ENCODE data around the gene AKAP3. TPM values are rescaled to one million over a fixed set of nuclear protein-coding genes. Genes with fewer than 3 reads are reported as not detected.
A peak's percentile ranks its signal among the peaks of the same experiment; 100 is the strongest.

The AKAP3 gene
- total RNA-seq, 4 donors from 2014 or later: 1.6 to 1.8 TPM; not detected in 2

DNA sequence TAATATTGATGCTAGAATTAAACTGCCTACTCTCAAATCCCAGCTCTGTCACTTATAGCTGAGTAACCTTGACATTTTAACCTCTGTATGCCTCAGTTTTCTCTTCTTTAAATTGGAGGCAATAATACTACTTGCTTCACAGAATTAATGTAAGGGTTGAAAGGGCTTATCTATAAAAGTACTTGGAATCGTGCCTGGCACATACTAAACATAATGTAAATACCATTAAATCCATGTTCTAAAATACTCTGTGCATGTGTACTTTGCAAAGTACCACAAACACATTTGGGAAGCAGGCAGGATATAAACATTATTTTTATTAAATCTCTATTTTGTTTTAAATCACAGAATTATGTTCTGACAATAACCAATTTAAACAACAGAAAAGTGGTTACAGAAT, 44.9 kb downstream of the AKAP3 start:
- Histone ChIP-seq H3K27ac (no peak overlapping the region), H3K36me3 (no peaks in the 10 kb centered on the region), H3K9me3 (no peaks in the 10 kb centered on the region), H3K4me3 (no peak overlapping the region), H3K27me3 (peaks cover 2% of the 10 kb centered on the region), H3K4me1 (peaks cover 0 to 18% (median 2%) of the 10 kb centered on the region in 4 donors)
- DNase-seq: no peak
- TF ChIP-seq POLR2AphosphoS5 (IDR thresholded peaks at IDR 0.05): no peak
- TF ChIP-seq POLR2A (IDR thresholded peaks at IDR 0.05): no peak
- no peak for TF ChIP-seq EP300 (IDR thresholded peaks at IDR 0.05; ENCODE audit: low read depth)
- TF ChIP-seq, protein P1, sequence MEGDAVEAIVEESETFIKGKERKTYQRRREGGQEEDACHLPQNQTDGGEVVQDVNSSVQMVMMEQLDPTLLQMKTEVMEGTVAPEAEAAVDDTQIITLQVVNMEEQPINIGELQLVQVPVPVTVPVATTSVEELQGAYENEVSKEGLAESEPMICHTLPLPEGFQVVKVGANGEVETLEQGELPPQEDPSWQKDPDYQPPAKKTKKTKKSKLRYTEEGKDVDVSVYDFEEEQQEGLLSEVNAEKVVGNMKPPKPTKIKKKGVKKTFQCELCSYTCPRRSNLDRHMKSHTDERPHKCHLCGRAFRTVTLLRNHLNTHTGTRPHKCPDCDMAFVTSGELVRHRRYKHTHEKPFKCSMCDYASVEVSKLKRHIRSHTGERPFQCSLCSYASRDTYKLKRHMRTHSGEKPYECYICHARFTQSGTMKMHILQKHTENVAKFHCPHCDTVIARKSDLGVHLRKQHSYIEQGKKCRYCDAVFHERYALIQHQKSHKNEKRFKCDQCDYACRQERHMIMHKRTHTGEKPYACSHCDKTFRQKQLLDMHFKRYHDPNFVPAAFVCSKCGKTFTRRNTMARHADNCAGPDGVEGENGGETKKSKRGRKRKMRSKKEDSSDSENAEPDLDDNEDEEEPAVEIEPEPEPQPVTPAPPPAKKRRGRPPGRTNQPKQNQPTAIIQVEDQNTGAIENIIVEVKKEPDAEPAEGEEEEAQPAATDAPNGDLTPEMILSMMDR (IDR thresholded peaks at IDR 0.05): no peak
- intact Hi-C loops (cut with DNase I; ENCODE audit: low total_unique reads): no loop called here
- in situ Hi-C loops (cut with MboI; ENCODE audit: low pct_ligation_motif_present in 1 of 4, low pct_unique_long_range_greater_than_20kb in 1 of 4, low sequenced_read_pairs in 3 of 4): no loop called here
- WGBS, 2 donors (ENCODE audit: low coverage in 1 of 2): 8 to 17% methylated on average over 1 of the region's 1 CpG

DNA sequence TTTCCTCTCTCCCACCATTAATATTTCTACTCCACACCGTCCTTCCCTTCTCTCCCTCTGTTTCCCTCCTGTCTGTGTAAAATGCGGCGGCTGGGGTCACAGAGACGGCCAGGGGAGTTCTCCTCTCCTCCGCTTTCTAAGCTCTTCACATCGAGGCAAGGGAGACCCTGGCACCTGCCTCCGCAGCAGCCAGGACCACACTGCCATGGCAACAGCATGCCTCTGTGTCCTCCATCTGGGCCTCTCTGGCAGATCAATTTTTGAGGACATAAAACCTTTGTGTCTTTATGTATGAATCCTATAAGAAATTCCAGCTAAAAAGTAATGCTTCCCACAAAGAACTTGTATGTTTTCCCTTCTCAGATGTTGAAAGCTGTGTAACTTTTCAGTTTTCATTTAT, 45.4 kb downstream of the AKAP3 start:
- Histone ChIP-seq H3K4me1 (peaks cover 0 to 18% (median 2%) of the 10 kb centered on the region in 4 donors), H3K27ac (no peak overlapping the region), H3K27me3 (peaks cover 2% of the 10 kb centered on the region), H3K9me3 (no peaks in the 10 kb centered on the region), H3K36me3 (no peaks in the 10 kb centered on the region), H3K4me3 (no peak overlapping the region)
- no peak for TF ChIP-seq POLR2AphosphoS5 (IDR thresholded peaks at IDR 0.05)
- no peak for TF ChIP-seq EP300 (IDR thresholded peaks at IDR 0.05; ENCODE audit: low read depth)
- TF ChIP-seq, protein P1 (IDR thresholded peaks at IDR 0.05): no peak
- TF ChIP-seq POLR2A (IDR thresholded peaks at IDR 0.05): no peak
- no peak for DNase-seq
- in situ Hi-C loops (cut with MboI; ENCODE audit: low pct_ligation_motif_present in 1 of 4, low pct_unique_long_range_greater_than_20kb in 1 of 4, low sequenced_read_pairs in 3 of 4): no loop called here
- 74 to 75% methylated on average over 7 of the region's 7 CpGs for WGBS, 2 donors (ENCODE audit: low coverage in 1 of 2)
- intact Hi-C loops (cut with DNase I; ENCODE audit: low total_unique reads): no loop called here

DNA sequence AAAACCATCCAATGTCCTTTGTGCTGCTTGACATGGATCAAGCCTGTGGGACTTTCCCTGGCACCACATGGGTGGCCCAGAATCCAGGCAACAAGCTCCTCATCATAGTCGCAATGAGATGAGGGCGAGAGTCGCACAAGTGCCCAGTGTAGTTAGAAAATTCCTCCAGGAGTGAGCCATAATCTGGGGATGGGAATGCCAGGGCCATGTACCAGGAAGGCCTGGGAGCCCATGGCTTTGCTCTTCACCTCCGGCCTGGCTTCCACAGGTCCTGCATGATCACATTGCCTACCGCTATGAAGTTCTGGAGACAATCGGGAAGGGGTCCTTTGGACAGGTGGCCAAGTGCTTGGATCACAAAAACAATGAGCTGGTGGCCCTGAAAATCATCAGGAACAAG, 53.0 kb downstream of the AKAP3 start:
- in situ Hi-C loops (cut with MboI; ENCODE audit: low pct_ligation_motif_present in 1 of 4, low pct_unique_long_range_greater_than_20kb in 1 of 4, low sequenced_read_pairs in 3 of 4) (loop anchor here in 3 of 4 donors (25.0 kb wide), 1 partner anchor 166 kb away; no protein-coding TSS in a partner anchor), intact Hi-C loops (cut with DNase I; ENCODE audit: low total_unique reads) (no loop called here)
- DNase-seq: no peak
- no peaks in the 10 kb centered on the region for H3K9me3 ChIP-seq
- no peak overlapping the region for H3K4me3 ChIP-seq
- peaks cover 0 to 3% (median 0%) of the 10 kb centered on the region in 4 donors for H3K4me1 ChIP-seq
- 100% methylated on average over 6 of the region's 6 CpGs; no CpG with 5 or more reads in 1 of the 2 donors for WGBS, 2 donors (ENCODE audit: low coverage in 1 of 2)
- TF ChIP-seq POLR2AphosphoS5 (IDR thresholded peaks at IDR 0.05): no peak
- TF ChIP-seq, protein P1 (IDR thresholded peaks at IDR 0.05): no peak
- no peak for TF ChIP-seq POLR2A (IDR thresholded peaks at IDR 0.05)
- no peak for TF ChIP-seq EP300 (IDR thresholded peaks at IDR 0.05; ENCODE audit: low read depth)
- H3K36me3 ChIP-seq: no peaks in the 10 kb centered on the region
- H3K27ac ChIP-seq: no peak overlapping the region
- no peaks in the 10 kb centered on the region for H3K27me3 ChIP-seq

DNA sequence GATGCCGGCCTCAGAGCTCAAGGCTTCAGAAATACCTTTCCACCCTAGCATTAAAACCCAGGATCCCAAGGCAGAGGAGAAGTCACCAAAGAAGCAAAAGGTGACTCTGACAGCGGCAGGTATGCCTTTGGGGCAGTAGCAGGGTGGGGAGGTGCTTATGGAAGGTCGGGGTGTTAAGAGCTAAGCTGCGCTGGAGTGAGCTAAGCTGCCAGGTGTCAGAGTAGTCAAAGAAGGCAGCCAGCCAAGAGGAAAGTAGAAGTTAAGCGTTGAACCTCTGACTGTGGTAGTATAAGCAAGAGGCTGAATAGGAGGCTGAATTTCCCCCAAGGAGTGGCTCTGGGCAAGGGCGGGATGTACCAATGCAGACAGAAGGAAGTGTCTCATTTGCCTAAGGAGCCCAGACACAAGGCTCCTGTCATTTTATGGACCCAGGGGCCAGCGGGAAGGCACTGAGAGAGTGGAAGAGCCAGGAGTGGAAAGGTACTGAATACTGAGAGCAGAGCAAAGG, 57.6 kb downstream of the AKAP3 start:
- 39 to 43% methylated on average over 3 to 7 of the region's 7 CpGs for WGBS, 2 donors (ENCODE audit: low coverage in 1 of 2)
- H3K4me3 ChIP-seq: no peak overlapping the region
- in situ Hi-C loops (cut with MboI; ENCODE audit: low pct_ligation_motif_present in 1 of 4, low pct_unique_long_range_greater_than_20kb in 1 of 4, low sequenced_read_pairs in 3 of 4) (loop anchor here in 3 of 4 donors (25.0 kb wide), 1 partner anchor 171 kb away; no protein-coding TSS in a partner anchor), intact Hi-C loops (cut with DNase I; ENCODE audit: low total_unique reads) (no loop called here)
- no peaks in the 10 kb centered on the region for H3K27me3 ChIP-seq
- H3K27ac ChIP-seq: peak overlapping the region in 1 of 4 donors; percentile 68
- TF ChIP-seq EP300 (IDR thresholded peaks at IDR 0.05; ENCODE audit: low read depth) (no peak), POLR2AphosphoS5 (IDR thresholded peaks at IDR 0.05) (no peak)
- TF ChIP-seq, protein P1 (IDR thresholded peaks at IDR 0.05): no peak
- peak; percentile 20 for DNase-seq
- peaks cover 0 to 4% (median 0%) of the 10 kb centered on the region in 4 donors for H3K4me1 ChIP-seq
- H3K36me3 ChIP-seq: no peaks in the 10 kb centered on the region
- no peaks in the 10 kb centered on the region for H3K9me3 ChIP-seq
